PC-9 (cell line): ENCODE data around the gene THADA. TPM values are rescaled to one million over a fixed set of nuclear protein-coding genes. Genes with fewer than 3 reads are reported as not detected.
A peak's percentile ranks its signal among the peaks of the same experiment; 100 is the strongest.

Experiments used
- BruUV-seq: library from RNA; stranded (reverse); fragments of 400-500 nt; replicated peaks from 2 replicates; lab custom pipeline; 2021; lab: Mats Ljungman, UMichigan
- CTCF ChIA-PET: fragments of 300-600 bp; sonication (Branson Sonifier 250); formaldehyde crosslinking; loops from one replicate; lab custom pipeline; 2022; ENCODE audit warnings: antibody characterized with exemption; lab: Charles Lee
- POLR2A ChIA-PET: fragments of 300-600 bp; sonication (Branson Sonifier 250); formaldehyde crosslinking; loops from one replicate; lab custom pipeline; 2022; ENCODE audit warnings: antibody characterized with exemption; ENCODE audit not compliant: unreplicated experiment; lab: Charles Lee
- DNase-seq, 2 experiments: peaks; one replicate each; pipeline versions ENCODE4 v3.0.0 to v3.0.0-alpha.2; 2015 to 2022; ENCODE audit warnings: mixed read lengths in 1 of 2
- H2AFZ ChIP-seq: fragments of 200-600 bp; sonication (generic); 2 replicates; pipeline ENCODE4 v1.8.1; 2017; ENCODE audit warnings: antibody characterized with exemption
- H3F3A ChIP-seq: fragments of 200-600 bp; sonication (generic); 2 replicates; pipeline ENCODE4 v1.8.1; 2017; ENCODE audit warnings: antibody characterized with exemption, mild to moderate bottlenecking, low read depth; ENCODE audit not compliant: insufficient read depth
- H3K27ac ChIP-seq: fragments of 200-600 bp; sonication (generic); 2 replicates; pipeline ENCODE4 v1.6.1; 2016; ENCODE audit warnings: mixed run types
- H3K27me3 ChIP-seq: fragments of 200-600 bp; sonication (generic); 2 replicates; pipeline ENCODE4 v1.6.1; 2016; ENCODE audit warnings: low read depth, mixed run types; ENCODE audit not compliant: insufficient read depth
- H3K36me3 ChIP-seq: fragments of 200-600 bp; sonication (generic); 2 replicates; pipeline ENCODE4 v1.6.1; 2016; ENCODE audit warnings: low read depth, mixed run types
- H3K4me1 ChIP-seq: fragments of 200-600 bp; sonication (generic); replicated peaks from 2 replicates; pipeline ENCODE4 v1.6.1; 2016; ENCODE audit warnings: mixed run types; ENCODE audit not compliant: insufficient read depth
- H3K4me2 ChIP-seq: fragments of 200-600 bp; sonication (generic); 2 replicates; pipeline ENCODE4 v1.6.1; 2017; ENCODE audit warnings: mixed run types
- H3K4me3 ChIP-seq: fragments of 200-600 bp; sonication (generic); 2 replicates; pipeline ENCODE4 v1.6.1; 2016; ENCODE audit warnings: mixed run types
- H3K79me2 ChIP-seq: fragments of 200-600 bp; sonication (generic); 2 replicates; pipeline ENCODE4 v1.6.1; 2017; ENCODE audit warnings: low read depth, mixed run types
- H3K9me2 ChIP-seq: fragments of 200-600 bp; sonication (generic); 2 replicates; pipeline ENCODE4 v1.8.1; 2017; ENCODE audit warnings: mild to moderate bottlenecking; ENCODE audit not compliant: insufficient read depth
- H3K9me3 ChIP-seq: fragments of 200-600 bp; sonication (generic); 2 replicates; pipeline ENCODE4 v1.8.1; 2016; ENCODE audit warnings: low read depth; ENCODE audit not compliant: insufficient read depth
- H4K20me1 ChIP-seq: fragments of 200-600 bp; sonication (generic); 2 replicates; pipeline ENCODE4 v1.8.1; 2017; ENCODE audit not compliant: insufficient read depth
- EZH2 ChIP-seq: fragments of 200-600 bp; sonication (generic); IDR thresholded peaks from 2 replicates; pipeline ENCODE4 v1.8.0; 2017; ENCODE audit warnings: antibody characterized with exemption, low read depth
- intact Hi-C: fragments of 100-400 bp; cut with micrococcal nuclease; formaldehyde crosslinking; loops from one replicate; pipeline ENCODE4 v1.10.0; 2022; ENCODE audit not compliant: unreplicated experiment
- total RNA-seq: library from RNA; stranded (reverse); gene quantifications from 2 replicates; pipeline ENCODE4 v1.2.3, GENCODE V29; 2021
- TF ChIP-seq, protein P1 (sequence below): fragments of 200-600 bp; sonication (generic); conservative IDR thresholded peaks from 2 replicates; pipeline ENCODE4 v1.6.1; 2017; ENCODE audit warnings: mixed run types, antibody characterized with exemption, mild to moderate bottlenecking, moderate library complexity

The THADA gene
- total RNA-seq, 1 experiment from 2014 or later, result 28.1 TPM

GRCh38 chr2:43276266-43276941 is 319.4 kb downstream of the THADA start:
- CTCF ChIA-PET, result interaction anchor here (0.5 to 0.6 kb wide), 2 partner anchors 47 to 149 kb away, joined by 3 to 4 read pairs; no protein-coding TSS in a partner anchor
- Histone ChIP-seq H3F3A (peaks cover 13% of the 10 kb centered on the region; the same call in 1 of the 2 replicates), H3K9me2 (no peaks in the 10 kb centered on the region), H4K20me1 (no peaks in the 10 kb centered on the region), H2AFZ (no peak overlapping the region), H3K27me3 (no peaks in the 10 kb centered on the region), H3K4me3 (no peak overlapping the region), H3K27ac (peak overlapping the region; percentile 42; the same call in 1 of the 2 replicates), H3K79me2 (no peaks in the 10 kb centered on the region), H3K4me2 (peak overlapping the region; percentile 59), H3K36me3 (0 out of 2 replicates have a peak, but pooled peaks cover 4% of the 10 kb centered on the region), H3K9me3 (no peaks in the 10 kb centered on the region), H3K4me1 (peaks cover 18% of the 10 kb centered on the region)
- no TSS peak for BruUV-seq
- intact Hi-C loops, result no loop called here
- POLR2A ChIA-PET, result interaction anchor here (0.5 to 0.6 kb wide), 2 partner anchors 271 to 320 kb away, joined by 4 read pairs; partner anchors contain the start of gene THADA
- TF ChIP-seq EZH2, result no peak
- TF ChIP-seq, protein P1, sequence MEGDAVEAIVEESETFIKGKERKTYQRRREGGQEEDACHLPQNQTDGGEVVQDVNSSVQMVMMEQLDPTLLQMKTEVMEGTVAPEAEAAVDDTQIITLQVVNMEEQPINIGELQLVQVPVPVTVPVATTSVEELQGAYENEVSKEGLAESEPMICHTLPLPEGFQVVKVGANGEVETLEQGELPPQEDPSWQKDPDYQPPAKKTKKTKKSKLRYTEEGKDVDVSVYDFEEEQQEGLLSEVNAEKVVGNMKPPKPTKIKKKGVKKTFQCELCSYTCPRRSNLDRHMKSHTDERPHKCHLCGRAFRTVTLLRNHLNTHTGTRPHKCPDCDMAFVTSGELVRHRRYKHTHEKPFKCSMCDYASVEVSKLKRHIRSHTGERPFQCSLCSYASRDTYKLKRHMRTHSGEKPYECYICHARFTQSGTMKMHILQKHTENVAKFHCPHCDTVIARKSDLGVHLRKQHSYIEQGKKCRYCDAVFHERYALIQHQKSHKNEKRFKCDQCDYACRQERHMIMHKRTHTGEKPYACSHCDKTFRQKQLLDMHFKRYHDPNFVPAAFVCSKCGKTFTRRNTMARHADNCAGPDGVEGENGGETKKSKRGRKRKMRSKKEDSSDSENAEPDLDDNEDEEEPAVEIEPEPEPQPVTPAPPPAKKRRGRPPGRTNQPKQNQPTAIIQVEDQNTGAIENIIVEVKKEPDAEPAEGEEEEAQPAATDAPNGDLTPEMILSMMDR, result no peak
- peak; percentile 25 to 67 for DNase-seq

- H3K27me3 ChIP-seq, result no peaks in the 10 kb centered on the region
- CTCF ChIA-PET, result no interaction called here
Measured at GRCh38 chr2:43274721-43275120, 321.1 kb downstream of the THADA start.

GRCh38 chr2:43274055-43274454 is 321.8 kb downstream of the THADA start:
- intact Hi-C loops, result no loop called here
- H3K27me3 ChIP-seq, result no peaks in the 10 kb centered on the region
- TF ChIP-seq, protein P1, result no peak
- TF ChIP-seq EZH2, result no peak

More at GRCh38 chr2:43274721-43275120, 321.1 kb downstream of the THADA start:
- Histone ChIP-seq H3K4me3 (no peak overlapping the region), H3K9me2 (no peaks in the 10 kb centered on the region), H2AFZ (no peak overlapping the region), H3F3A (peaks cover 11% of the 10 kb centered on the region; the same call in 1 of the 2 replicates), H3K79me2 (no peaks in the 10 kb centered on the region), H4K20me1 (no peaks in the 10 kb centered on the region), H3K4me2 (no peak overlapping the region), H3K36me3 (0 out of 2 replicates have a peak, but pooled peaks cover 3% of the 10 kb centered on the region), H3K4me1 (peaks cover 18% of the 10 kb centered on the region), H3K9me3 (no peaks in the 10 kb centered on the region), H3K27ac (no peak overlapping the region)
- POLR2A ChIA-PET, result no interaction called here
- TF ChIP-seq, protein P1, result no peak
- no peak for TF ChIP-seq EZH2
- DNase-seq, result no peak
- intact Hi-C loops, result no loop called here
- no TSS peak for BruUV-seq

More at GRCh38 chr2:43274055-43274454, 321.8 kb downstream of the THADA start:
- no peak overlapping the region for H3K4me3 ChIP-seq
- no peak overlapping the region for H3K4me2 ChIP-seq
- no peaks in the 10 kb centered on the region for H3K36me3 ChIP-seq
- no peak for DNase-seq
- H3K4me1 ChIP-seq, result peaks cover 18% of the 10 kb centered on the region
- H3F3A ChIP-seq, result peaks cover 10% of the 10 kb centered on the region; the same call in 1 of the 2 replicates
- no peak overlapping the region for H3K27ac ChIP-seq
- H3K9me2 ChIP-seq, result no peaks in the 10 kb centered on the region
- H4K20me1 ChIP-seq, result no peaks in the 10 kb centered on the region
- BruUV-seq, result no TSS peak
- H3K79me2 ChIP-seq, result no peaks in the 10 kb centered on the region
- ChIA-PET POLR2A (no interaction called here), CTCF (no interaction called here)
- H3K9me3 ChIP-seq, result no peaks in the 10 kb centered on the region
- H2AFZ ChIP-seq, result no peak overlapping the region
